GM04503 (cell line): ENCODE data around the gene FCN1.

Experiments
- DNase-seq: peaks from one replicate; pipeline ENCODE4 v3.0.0-alpha.2; 2012; ENCODE audit warnings: low read depth

The FCN1 gene

GRCh38 chr9:134951461-134951860, 33.7 kb upstream of the FCN1 start:
- no peak for DNase-seq

GRCh38 chr9:134950386-134951210, 32.9 kb upstream of the FCN1 start:
- no peak for DNase-seq

DNA sequence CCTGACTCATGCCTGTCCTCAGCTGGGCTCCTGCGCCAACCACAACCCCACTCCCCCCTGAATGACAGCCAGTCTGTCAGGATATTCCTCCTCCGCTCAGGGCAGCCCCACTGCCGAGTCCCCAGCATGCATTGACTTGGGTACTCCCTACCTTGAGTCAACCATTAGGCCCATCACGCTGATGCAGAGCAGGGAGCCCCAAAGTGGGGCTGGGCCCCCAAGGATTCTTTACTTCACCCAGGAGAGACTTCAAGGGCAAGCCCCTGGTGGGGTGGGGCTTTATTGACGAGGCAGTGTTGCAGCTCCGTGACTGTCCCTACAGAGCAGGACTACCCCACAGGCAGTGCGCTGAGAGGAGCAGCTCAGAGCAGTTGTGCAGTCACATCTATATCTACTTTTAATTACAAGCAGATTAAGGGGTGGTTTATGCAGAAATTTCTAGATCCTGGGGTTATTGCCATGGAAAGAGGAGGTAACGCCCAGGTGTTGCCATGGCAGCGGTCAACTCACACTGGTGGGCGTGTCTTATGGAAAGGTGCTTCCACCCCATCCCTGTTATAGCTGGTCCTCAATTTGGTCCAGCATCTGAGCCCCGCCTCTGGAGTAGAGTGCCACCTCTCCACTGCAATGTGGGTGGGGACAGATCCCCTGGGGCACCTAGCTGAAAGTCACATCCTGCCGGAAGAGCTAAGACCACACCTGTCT, 32.1 kb upstream of the FCN1 start:
- no peak for DNase-seq

- DNase-seq, result no peak
Measured at GRCh38 chr9:134948149-134948548, 30.4 kb upstream of the FCN1 start.

- DNase-seq, result no peak
Measured at GRCh38 chr9:134947265-134947955, 29.7 kb upstream of the FCN1 start.

- DNase-seq, result no peak
Measured at GRCh38 chr9:134946663-134947062, 29.0 kb upstream of the FCN1 start.

GRCh38 chr9:134945509-134946275, 28.0 kb upstream of the FCN1 start:
- DNase-seq, result no peak

GRCh38 chr9:134944916-134945315, 27.2 kb upstream of the FCN1 start:
- no peak for DNase-seq

DNA sequence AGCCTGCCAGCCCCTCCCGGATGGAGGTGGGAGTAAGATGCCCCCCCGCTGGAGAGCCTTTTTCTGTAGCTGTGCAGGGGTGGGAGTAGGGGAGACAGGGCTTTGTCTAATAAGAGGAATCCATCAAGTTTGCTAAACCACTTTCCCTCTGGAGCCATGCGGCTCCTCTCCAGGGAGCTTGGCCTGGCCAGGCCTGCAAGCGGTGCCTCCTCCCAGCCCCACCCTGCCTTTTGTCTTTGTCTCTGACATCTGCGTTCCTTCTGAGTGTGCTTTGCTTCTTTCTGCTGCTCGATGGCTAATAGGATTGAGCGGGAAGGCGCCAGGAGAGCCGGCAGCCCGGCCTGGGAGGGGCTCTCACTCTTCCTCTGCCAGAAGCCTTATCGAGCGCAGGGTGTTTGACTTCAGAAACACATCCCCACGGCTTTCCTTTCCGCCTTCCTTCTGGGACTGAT, 26.7 kb upstream of the FCN1 start:
- DNase-seq, result no peak

GRCh38 chr9:134943836-134944235, 26.1 kb upstream of the FCN1 start:
- no peak for DNase-seq

- no peak for DNase-seq
Measured at GRCh38 chr9:134943411-134943810, 25.7 kb upstream of the FCN1 start.

DNA sequence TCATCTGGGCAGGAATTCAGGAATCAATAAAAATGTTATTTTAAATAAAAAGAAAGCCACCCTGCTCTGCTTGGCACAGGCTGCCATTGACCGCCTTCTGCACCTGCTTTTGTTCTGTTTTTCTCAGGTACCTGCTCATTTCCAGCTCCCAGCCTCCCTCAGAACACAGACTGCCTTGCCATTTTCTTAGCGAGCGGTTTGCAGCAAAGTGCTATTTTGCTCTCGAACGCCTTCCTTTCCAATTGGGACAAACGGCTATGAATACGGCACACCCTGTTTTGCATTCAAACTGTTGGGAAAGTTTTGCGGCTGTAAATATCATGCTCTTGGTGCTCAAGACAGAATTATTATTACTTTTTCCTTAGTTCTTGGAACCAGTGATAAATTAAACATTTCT, 25.1 kb upstream of the FCN1 start:
- no peak for DNase-seq

- no peak for DNase-seq
Measured at GRCh38 chr9:134942011-134942787, 24.5 kb upstream of the FCN1 start.

DNA sequence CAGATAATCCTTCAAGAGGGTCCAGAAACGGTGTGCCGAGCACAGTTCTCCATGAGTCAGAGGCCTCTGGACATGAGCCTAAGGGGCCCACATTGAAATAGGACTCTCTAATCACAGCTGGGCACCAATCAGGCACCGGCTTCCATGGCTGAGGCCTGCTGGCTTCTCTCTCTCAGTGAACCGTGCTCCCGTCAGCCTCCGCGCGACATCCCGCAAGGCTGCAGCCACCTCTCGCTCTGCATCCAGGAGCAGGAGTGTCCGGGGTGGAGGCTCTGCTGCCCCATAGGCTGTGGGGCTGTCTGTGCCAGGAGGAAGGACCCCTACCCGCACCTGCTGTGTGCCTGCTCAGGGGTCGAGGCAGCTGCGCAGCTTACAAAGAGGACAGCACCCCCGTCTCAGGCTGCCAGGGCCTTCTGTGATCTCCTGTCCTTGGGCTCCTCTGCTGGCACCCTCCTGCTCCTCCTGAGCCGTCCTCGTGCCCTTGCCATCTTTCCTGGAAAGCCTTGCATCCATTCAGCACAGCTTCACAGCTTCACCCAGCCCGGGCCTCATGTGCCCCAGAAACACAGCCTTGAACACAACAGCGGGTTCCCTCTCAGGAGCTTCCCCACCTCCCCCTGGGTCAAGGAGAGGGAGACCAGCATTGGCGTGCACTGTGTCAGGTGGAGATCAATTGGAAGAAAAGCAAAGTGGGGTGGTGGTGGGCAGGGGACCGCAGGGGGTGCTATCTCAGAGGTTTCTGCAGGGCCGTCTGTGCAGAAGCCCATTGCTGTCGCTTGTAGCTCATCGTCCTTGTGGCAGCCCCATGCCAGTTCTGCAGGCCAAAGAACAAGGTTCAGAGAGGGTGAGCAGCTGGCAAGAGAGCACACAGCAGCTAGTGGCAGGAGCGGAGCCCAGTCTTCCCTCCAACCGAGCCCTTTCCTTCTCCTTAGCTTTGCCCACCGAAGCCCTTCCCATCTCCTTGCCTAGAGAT, 22.8 kb upstream of the FCN1 start:
- DNase-seq, result no peak

DNA sequence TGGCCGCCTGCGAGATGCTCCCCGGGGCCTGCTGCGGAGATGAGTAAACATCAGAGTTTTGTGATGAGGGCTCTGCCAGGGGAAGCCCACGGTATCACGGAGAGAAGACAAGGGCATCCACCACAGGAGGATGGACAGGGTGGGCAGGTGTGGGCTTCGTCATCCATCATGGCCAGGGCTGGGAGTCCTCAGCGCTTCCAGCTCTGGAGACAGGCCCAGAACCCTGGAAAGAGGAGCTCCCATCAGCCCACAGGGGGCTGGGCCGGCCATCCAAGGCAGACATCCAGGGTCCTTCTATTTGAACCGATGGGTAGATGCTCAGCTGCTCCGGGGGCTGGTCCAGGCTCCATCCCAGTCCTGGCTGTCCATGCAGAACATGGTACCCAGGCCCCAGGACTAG, 22.1 kb upstream of the FCN1 start:
- DNase-seq, result no peak

- DNase-seq, result no peak
Measured at GRCh38 chr9:134939080-134939733, 21.5 kb upstream of the FCN1 start.

GRCh38 chr9:134938346-134939079, 20.8 kb upstream of the FCN1 start:
- DNase-seq, result no peak

DNA sequence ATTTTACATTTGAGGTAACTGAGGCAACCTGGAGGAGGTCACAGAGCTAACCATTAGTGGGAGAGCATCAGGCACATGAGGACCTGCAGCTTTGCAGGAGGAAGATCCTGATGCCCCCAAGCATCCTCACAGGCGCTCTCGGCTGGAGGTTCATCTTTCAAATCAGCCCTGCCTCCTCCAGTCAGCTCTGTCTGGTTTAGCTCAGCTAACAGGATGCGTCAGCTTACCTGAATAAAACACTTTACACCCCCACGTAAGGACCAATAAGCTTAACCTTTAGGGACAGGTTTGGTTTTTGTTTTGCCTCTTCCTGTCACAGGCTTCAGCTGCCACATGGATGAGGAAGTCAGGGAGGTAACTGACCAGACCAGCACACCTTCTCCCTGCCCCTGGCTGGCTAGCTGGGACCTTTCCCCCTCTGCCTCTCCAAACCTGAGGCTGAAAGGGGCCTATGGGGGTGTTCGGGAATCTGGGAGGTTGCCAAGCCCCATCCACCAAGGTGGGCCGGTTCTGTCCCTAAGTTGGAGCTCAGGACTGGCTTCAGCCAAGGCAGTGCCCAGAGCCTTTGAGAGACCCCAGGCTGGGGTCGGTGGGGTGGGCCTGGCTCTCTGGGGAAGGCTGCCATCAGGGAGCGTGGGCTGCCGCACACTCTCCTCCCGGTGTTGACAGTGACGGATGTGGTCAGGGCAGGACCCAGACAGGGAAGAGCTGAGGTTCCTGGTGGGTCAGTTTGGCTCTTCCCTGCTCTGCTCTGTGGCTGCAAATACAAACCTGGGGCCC, 20.0 kb upstream of the FCN1 start:
- DNase-seq, result no peak
